ENCODE measurements around the gene NBPF14.
"Not testable (repeated sequence)": the region's sequence is repeated elsewhere in the genome, so short reads cannot be mapped to it uniquely, and the experiment has no call there.

The NBPF14 gene

GRCh38 chr1:148595911-148596310 is at the start of gene NBPF14:
Gene NBPF14 (minus strand): TSS chr1:148596011. CDS start chr1:148595717, 294 bp downstream.
- not testable (repeated sequence) for DNase-seq (ENCODE audit: extremely low read depth, low read depth)

GRCh38 chr1:148625451-148625850 is 29.6 kb upstream of the NBPF14 start:
- not testable (repeated sequence) for DNase-seq (ENCODE audit: extremely low read depth, low read depth); H3K4me3 ChIP-seq (replicated peaks; ENCODE audit: low read depth, low read length)

More at GRCh38 chr1:148595911-148596310, at the start of gene NBPF14:
- not testable (repeated sequence) for H3K4me3 ChIP-seq (replicated peaks; ENCODE audit: low read depth, low read length)

GRCh38 chr1:148618216-148618615 is 22.4 kb upstream of the NBPF14 start:
- not testable (repeated sequence) for H3K4me3 ChIP-seq (replicated peaks; ENCODE audit: low read depth, low read length); DNase-seq (ENCODE audit: extremely low read depth, low read depth)

GRCh38 chr1:148605266-148605665 is 9.5 kb upstream of the NBPF14 start:
- H3K4me3 ChIP-seq (replicated peaks; ENCODE audit: low read depth, low read length); DNase-seq (ENCODE audit: extremely low read depth, low read depth): not testable (repeated sequence)

GRCh38 chr1:148595360-148595759 is 451 bp downstream of the NBPF14 start:
- H3K4me3 ChIP-seq (replicated peaks; ENCODE audit: low read depth, low read length); DNase-seq (ENCODE audit: extremely low read depth, low read depth): not testable (repeated sequence)

DNA sequence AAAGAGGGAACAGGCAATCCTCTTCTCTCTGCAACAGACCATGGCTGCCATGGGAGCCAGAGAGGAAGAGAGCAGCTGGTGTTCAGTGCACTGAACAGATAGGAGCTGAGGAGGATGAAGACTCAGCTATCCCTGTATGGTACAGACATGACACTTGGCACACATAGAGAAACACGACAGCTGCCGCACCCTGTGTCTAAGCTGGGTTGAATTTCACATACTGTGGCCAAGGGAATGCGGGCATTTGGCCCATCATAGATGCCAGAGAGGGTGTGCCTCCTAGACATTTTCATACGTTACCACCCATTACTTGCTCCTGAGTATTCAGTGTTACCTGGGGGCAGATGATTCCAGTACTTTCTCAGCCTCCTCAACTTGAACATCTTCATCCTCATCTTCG is 4.7 kb downstream of the NBPF14 start:
- DNase-seq (ENCODE audit: extremely low read depth, low read depth) = not testable (repeated sequence)

GRCh38 chr1:148532158-148532557 is 63.7 kb downstream of the NBPF14 start:
- not testable (repeated sequence) for DNase-seq (ENCODE audit: extremely low read depth, low read depth); H3K4me3 ChIP-seq (replicated peaks; ENCODE audit: low read depth, low read length)

More for the DNA sequence above, 4.7 kb downstream of the NBPF14 start:
- not testable (repeated sequence) for H3K4me3 ChIP-seq (replicated peaks; ENCODE audit: low read depth, low read length)

- DNase-seq (ENCODE audit: extremely low read depth, low read depth) = peak; percentile 50
- H3K4me3 ChIP-seq (replicated peaks; ENCODE audit: low read depth, low read length) = not testable (repeated sequence)
Measured at GRCh38 chr1:148529101-148529567, 66.7 kb downstream of the NBPF14 start.

DNA sequence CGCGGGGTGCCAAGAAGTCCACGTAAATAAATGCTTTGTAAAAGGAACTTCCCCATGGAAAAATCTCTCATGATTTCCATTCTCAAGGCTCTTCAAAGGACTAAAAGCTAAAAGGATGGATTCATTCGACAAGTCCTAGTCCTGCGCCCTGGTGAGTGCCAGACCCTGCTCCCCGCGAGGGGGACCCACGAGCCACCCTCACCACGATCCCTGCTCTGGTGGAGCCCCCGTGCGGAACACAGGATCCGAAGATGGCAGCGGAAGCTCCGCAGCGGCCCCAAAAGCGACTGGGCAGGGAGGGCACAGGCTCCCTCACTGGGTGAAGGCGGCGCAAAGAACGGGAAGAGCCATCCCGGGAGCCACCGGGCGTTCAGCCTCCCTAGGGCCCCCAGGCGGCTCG is 67.2 kb downstream of the NBPF14 start:
- H3K4me3 ChIP-seq (replicated peaks; ENCODE audit: low read depth, low read length); DNase-seq (ENCODE audit: extremely low read depth, low read depth): not testable (repeated sequence)

GRCh38 chr1:148526587-148526986 is 69.2 kb downstream of the NBPF14 start:
- DNase-seq (ENCODE audit: extremely low read depth, low read depth); H3K4me3 ChIP-seq (replicated peaks; ENCODE audit: low read depth, low read length): not testable (repeated sequence)

GRCh38 chr1:148523205-148524144 is 72.3 kb downstream of the NBPF14 start:
- not testable (repeated sequence) for H3K4me3 ChIP-seq (replicated peaks; ENCODE audit: low read depth, low read length); DNase-seq (ENCODE audit: extremely low read depth, low read depth)

DNA sequence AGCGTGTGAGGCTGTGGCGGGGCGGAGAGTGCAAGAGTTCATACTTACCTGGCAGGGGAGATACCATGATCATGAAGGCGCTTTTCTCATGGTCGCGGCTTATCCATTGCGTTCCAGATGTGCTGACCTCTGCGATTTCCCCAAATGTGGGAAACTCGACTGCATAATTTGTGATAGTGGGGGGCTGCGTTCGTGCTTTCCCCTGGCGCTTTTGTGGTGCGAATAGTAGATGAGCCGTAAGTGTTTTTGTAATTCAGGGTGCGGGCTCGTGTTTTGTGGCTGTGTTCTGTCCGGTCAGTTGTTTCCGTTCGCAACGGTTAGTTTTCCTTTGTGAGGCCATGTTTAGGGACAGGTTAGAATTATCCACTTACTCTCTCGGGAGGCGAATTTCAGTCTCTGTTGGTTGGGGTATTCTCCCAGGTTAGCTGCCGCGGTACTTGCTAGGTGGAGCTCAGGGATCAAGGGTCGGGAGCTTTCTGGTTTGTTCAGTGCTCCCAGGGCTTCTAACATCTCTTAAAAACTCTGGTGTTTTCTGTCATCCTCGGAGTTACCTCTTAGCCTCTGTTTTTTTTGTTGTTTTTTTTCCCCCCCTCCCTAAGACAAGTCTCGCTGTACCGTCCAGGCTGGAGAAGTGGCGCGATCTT is 73.1 kb downstream of the NBPF14 start:
- H3K4me3 ChIP-seq (replicated peaks; ENCODE audit: low read depth, low read length) = peak overlapping the region; percentile 23; the same call in 1 of the 2 replicates
- DNase-seq (ENCODE audit: extremely low read depth, low read depth) = peak; percentile 97

DNA sequence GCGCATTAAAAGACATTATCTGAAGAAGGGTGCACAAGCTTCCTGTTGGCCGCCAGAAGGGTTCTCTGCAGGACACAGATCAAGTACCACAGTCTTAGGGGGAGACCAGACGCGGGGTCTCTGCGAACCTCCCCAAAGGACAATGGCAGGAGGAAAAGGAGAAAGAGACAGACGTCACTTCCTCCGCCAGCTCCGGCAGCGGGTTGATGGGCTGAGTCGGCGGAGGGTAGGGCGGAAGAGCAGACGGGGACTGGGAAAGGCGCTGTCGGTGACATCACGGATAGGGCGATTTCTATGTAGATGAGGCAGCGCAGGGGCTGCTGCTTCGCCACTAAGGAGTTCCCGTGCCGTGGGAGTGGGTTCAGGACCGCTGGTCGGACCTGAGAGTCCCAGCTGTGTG is 73.7 kb downstream of the NBPF14 start:
- peak; percentile 35 for DNase-seq (ENCODE audit: extremely low read depth, low read depth)
- H3K4me3 ChIP-seq (replicated peaks; ENCODE audit: low read depth, low read length) = not testable (repeated sequence)

GRCh38 chr1:148514310-148514709 is 81.5 kb downstream of the NBPF14 start:
- not testable (repeated sequence) for H3K4me3 ChIP-seq (replicated peaks; ENCODE audit: low read depth, low read length); DNase-seq (ENCODE audit: extremely low read depth, low read depth)

GRCh38 chr1:148512571-148513184 is 83.1 kb downstream of the NBPF14 start:
- not testable (repeated sequence) for DNase-seq (ENCODE audit: extremely low read depth, low read depth); H3K4me3 ChIP-seq (replicated peaks; ENCODE audit: low read depth, low read length)

GRCh38 chr1:148493933-148494332 is 101.9 kb downstream of the NBPF14 start:
- H3K4me3 ChIP-seq (replicated peaks; ENCODE audit: low read depth, low read length); DNase-seq (ENCODE audit: extremely low read depth, low read depth): not testable (repeated sequence)

DNA sequence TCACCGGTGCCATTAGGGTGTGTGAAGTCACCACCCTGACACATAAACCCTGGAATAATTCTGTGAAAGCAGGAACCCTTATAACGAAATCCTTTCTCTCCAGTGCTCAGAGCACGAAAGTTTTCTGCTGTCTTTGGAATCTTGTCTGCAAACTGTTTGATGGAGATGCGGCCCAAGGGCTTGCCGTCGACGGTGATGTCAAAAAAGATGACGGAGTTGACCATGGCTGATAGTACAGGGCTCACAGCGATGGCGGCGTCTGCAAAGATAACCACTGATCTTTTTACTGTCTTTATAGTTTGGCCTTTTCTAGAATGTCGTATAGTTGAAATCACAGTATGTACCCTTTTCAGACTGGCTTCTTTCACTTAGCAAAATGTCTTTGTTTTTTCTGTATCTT is 112.8 kb downstream of the NBPF14 start, which contains the start of gene PPIAL4G:
Gene PPIAL4G (minus strand): TSS at position 274 of the 400 bp plus-strand sequence. CDS start 50 bp downstream, at position 224.
- not testable (repeated sequence) for H3K4me3 ChIP-seq (replicated peaks; ENCODE audit: low read depth, low read length); DNase-seq (ENCODE audit: extremely low read depth, low read depth)
